ENCODE measurements around the gene VASN.

The VASN gene

GRCh38 chr16:4431023-4431422, 59.4 kb downstream of the VASN start:
- Histone ChIP-seq H3K4me2 (no peak overlapping the region), H3K27me3 (no peaks in the 10 kb centered on the region), H3K27ac (no peak overlapping the region), H3K4me1 (peaks cover 14% of the 10 kb centered on the region), H3K36me3 (peaks cover 83% of the 10 kb centered on the region), H3K4me3 (no peak overlapping the region), H3K9me3 (no peaks in the 10 kb centered on the region), H4K20me1 (peaks cover 75% of the 10 kb centered on the region), H3K9ac (no peak overlapping the region)
- no peak for TF ChIP-seq Cebpa-rat (IDR thresholded peaks at IDR 0.05)
